NCI-H524 treated with DMSO at 0.1 percent for 48 hours (cell line): ENCODE results near the gene LTC4S.
"Not testable (repeated sequence)": the region's sequence is repeated elsewhere in the genome, so short reads cannot be mapped to it uniquely, and the experiment has no call there.

Source experiments
- DNase-seq: peaks from one replicate; lab custom pipeline; 2025; lab: John Stamatoyannopoulos, UW

The LTC4S gene

GRCh38 chr5:179827680-179828079 lies 33.9 kb downstream of the LTC4S start:
- DNase-seq: no peak

GRCh38 chr5:179828756-179829421 lies 35.1 kb downstream of the LTC4S start:
- no peak for DNase-seq

- no peak for DNase-seq
Observed at GRCh38 chr5:179829732-179830435, 36.1 kb downstream of the LTC4S start.

GRCh38 chr5:179830818-179831468 lies 37.2 kb downstream of the LTC4S start:
- no peak for DNase-seq

- DNase-seq: no peak
Observed at GRCh38 chr5:179832039-179832745, 38.4 kb downstream of the LTC4S start.

GRCh38 chr5:179833056-179833708 lies 39.4 kb downstream of the LTC4S start:
- DNase-seq: peak; percentile 24

- DNase-seq: no peak
Observed at GRCh38 chr5:179833709-179834070, 39.9 kb downstream of the LTC4S start.

- no peak for DNase-seq
Observed at GRCh38 chr5:179834120-179834519, 40.3 kb downstream of the LTC4S start.

- not testable (repeated sequence) for DNase-seq
Observed at GRCh38 chr5:179834871-179835270, 41.1 kb downstream of the LTC4S start.

- DNase-seq: no peak
Observed at GRCh38 chr5:179836225-179837019, 42.6 kb downstream of the LTC4S start.

- no peak for DNase-seq
Observed at GRCh38 chr5:179837076-179838011, 43.6 kb downstream of the LTC4S start.

- no peak for DNase-seq
Observed at GRCh38 chr5:179839328-179840256, 45.8 kb downstream of the LTC4S start.

GRCh38 chr5:179840321-179840720 lies 46.5 kb downstream of the LTC4S start:
- no peak for DNase-seq

GRCh38 chr5:179840766-179841165 lies 47.0 kb downstream of the LTC4S start:
- DNase-seq: no peak

- DNase-seq: no peak
Observed at GRCh38 chr5:179841621-179842020, 47.8 kb downstream of the LTC4S start.
